ENCODE measurements around the gene EPHB1. TPM values are rescaled to one million over a fixed set of nuclear protein-coding genes. Genes with fewer than 3 reads are reported as not detected.

EPHB1 gene
- total RNA-seq, 1 donor from 2014 or later = 13.7 TPM

DNA sequence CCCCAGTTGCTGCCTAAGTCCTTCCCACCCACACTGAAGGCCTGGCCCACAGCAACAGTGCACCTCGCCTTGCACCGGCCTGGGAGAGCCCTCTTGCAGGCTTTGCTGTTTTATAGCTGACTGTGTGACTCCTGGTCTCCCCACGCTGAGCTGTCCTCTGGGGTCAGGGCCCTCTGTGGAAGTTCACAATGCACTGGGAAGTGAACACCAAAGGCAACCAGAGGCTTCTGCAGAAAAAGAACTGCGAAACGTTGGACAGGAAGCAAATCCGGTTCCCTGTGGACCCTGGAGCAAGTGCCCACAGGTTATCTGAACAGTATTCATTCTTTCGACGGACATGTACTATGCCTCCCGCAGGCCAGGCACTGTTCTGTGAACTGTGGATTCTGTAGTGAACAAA, 737 bp upstream of the EPHB1 start:
- DNase-seq (ENCODE audit: low read depth, low spot score) = no peak
- peaks cover 57% of the 10 kb centered on the region for H3K27me3 Mint-ChIP-seq (ENCODE audit: low read depth)
- no peaks in the 10 kb centered on the region for H3K36me3 Mint-ChIP-seq (ENCODE audit: low read depth)
- TF ChIP-seq CTCF (conservative IDR thresholded peaks at IDR 0.05) = no peak
- no peak overlapping the region for H3K27ac Mint-ChIP-seq (ENCODE audit: unreplicated experiment)
- H3K9me3 Mint-ChIP-seq = no peaks in the 10 kb centered on the region
- H3K4me1 Mint-ChIP-seq = peaks cover 13% of the 10 kb centered on the region
- peak overlapping the region; percentile 100 for H3K4me3 Mint-ChIP-seq

GRCh38 chr3:134795746-134796280, 753 bp downstream of the EPHB1 start:
- Mint-ChIP-seq H3K4me3 (peak overlapping the region; percentile 100), H3K27ac (ENCODE audit: unreplicated experiment) (no peak overlapping the region), H3K36me3 (ENCODE audit: low read depth) (no peaks in the 10 kb centered on the region), H3K9me3 (no peaks in the 10 kb centered on the region), H3K4me1 (peaks cover 13% of the 10 kb centered on the region), H3K27me3 (ENCODE audit: low read depth) (peaks cover 50% of the 10 kb centered on the region)
- no peak for DNase-seq (ENCODE audit: low read depth, low spot score)
- TF ChIP-seq CTCF (conservative IDR thresholded peaks at IDR 0.05) = no peak

GRCh38 chr3:134796281-134797056, 1.4 kb downstream of the EPHB1 start:
- Mint-ChIP-seq H3K4me1 (peaks cover 13% of the 10 kb centered on the region), H3K9me3 (no peaks in the 10 kb centered on the region), H3K36me3 (ENCODE audit: low read depth) (no peaks in the 10 kb centered on the region), H3K4me3 (peak overlapping the region; percentile 100), H3K27ac (ENCODE audit: unreplicated experiment) (no peak overlapping the region), H3K27me3 (ENCODE audit: low read depth) (peaks cover 50% of the 10 kb centered on the region)
- TF ChIP-seq CTCF (conservative IDR thresholded peaks at IDR 0.05) = no peak
- peak; percentile 29 for DNase-seq (ENCODE audit: low read depth, low spot score)

GRCh38 chr3:134797057-134797740, 2.1 kb downstream of the EPHB1 start:
- Mint-ChIP-seq H3K4me1 (peaks cover 13% of the 10 kb centered on the region), H3K36me3 (ENCODE audit: low read depth) (no peaks in the 10 kb centered on the region), H3K9me3 (no peaks in the 10 kb centered on the region), H3K27ac (ENCODE audit: unreplicated experiment) (no peak overlapping the region), H3K4me3 (peak overlapping the region; percentile 100), H3K27me3 (ENCODE audit: low read depth) (peaks cover 49% of the 10 kb centered on the region)
- peak; percentile 6 for DNase-seq (ENCODE audit: low read depth, low spot score)
- TF ChIP-seq CTCF (conservative IDR thresholded peaks at IDR 0.05) = no peak

DNA sequence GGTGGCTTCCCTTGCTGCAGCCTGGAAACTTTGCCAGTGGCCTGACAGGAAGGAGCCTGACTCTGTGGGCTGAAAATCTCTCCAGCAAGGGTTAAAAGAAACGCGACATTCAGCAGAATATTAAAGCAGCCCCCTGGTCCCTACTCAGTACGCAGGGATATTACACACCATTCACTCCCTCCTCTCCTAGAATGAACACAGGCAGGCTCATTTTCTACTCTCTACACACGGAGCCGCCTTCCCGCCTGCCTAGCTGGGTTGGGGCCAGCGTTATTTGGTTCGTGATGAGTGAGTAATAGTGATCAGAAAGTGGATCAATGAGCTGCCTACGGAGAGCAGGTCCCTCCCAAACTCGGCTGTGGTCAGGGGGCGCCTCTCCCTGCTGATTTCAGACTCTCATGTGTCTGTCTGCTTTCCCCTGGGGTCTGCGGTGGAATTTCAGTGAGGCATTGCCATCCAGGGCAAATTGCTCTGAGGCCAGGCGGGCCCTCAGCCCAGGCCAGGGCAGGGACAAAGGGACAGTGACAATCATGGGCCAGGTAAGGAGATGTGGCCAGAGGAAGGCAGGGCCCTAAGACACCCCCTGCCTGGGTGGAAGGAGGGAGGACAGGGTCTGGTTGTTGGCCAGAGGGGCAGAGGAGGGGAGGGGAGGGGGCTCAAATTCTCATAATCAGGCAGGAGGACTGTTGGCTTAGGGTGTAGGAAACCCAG, 2.8 kb downstream of the EPHB1 start:
- H3K4me3 Mint-ChIP-seq = peak overlapping the region; percentile 100
- TF ChIP-seq CTCF (conservative IDR thresholded peaks at IDR 0.05) = no peak
- DNase-seq (ENCODE audit: low read depth, low spot score) = no peak

More for the DNA sequence above, 2.8 kb downstream of the EPHB1 start:
- Mint-ChIP-seq H3K36me3 (ENCODE audit: low read depth) (no peaks in the 10 kb centered on the region), H3K27me3 (ENCODE audit: low read depth) (peaks cover 43% of the 10 kb centered on the region), H3K4me1 (peaks cover 13% of the 10 kb centered on the region), H3K9me3 (no peaks in the 10 kb centered on the region), H3K27ac (ENCODE audit: unreplicated experiment) (no peak overlapping the region)

Data from neural crest cell (in vitro differentiated cells).